ENCODE results near the gene ITGA7. TPM values are rescaled to one million over a fixed set of nuclear protein-coding genes. Genes with fewer than 3 reads are reported as not detected.
"Not testable (repeated sequence)": the region's sequence is repeated elsewhere in the genome, so short reads cannot be mapped to it uniquely, and the experiment has no call there.

ITGA7 gene
- total RNA-seq, 1 donor from 2014 or later: 0.79 TPM

- FAIRE-seq: no peak
- Histone ChIP-seq H3K36me3 (ENCODE audit: control insufficient read depth, insufficient read depth, low read length) (no peaks in the 10 kb centered on the region), H3K27me3 (ENCODE audit: control insufficient read depth, insufficient read depth, low read length) (peaks cover 1% of the 10 kb centered on the region), H3K4me3 (ENCODE audit: low read depth, low read length) (no peak overlapping the region)
- no peak for TF ChIP-seq CTCF (IDR thresholded peaks at IDR 0.05; ENCODE audit: insufficient read depth, low read length, severe bottlenecking)
- DNase-seq (ENCODE audit: low read depth): no peak
Measured at GRCh38 chr12:55658212-55658611, 49.5 kb downstream of the ITGA7 start.

- Histone ChIP-seq H3K27me3 (ENCODE audit: control insufficient read depth, insufficient read depth, low read length) (peaks cover 1% of the 10 kb centered on the region), H3K4me3 (ENCODE audit: low read depth, low read length) (no peak overlapping the region), H3K36me3 (ENCODE audit: control insufficient read depth, insufficient read depth, low read length) (no peaks in the 10 kb centered on the region)
- no peak for DNase-seq (ENCODE audit: low read depth)
- TF ChIP-seq CTCF (IDR thresholded peaks at IDR 0.05; ENCODE audit: insufficient read depth, low read length, severe bottlenecking): no peak
- FAIRE-seq: no peak
Measured at GRCh38 chr12:55657212-55657611, 50.5 kb downstream of the ITGA7 start.

GRCh38 chr12:55654511-55655214, 53.0 kb downstream of the ITGA7 start:
- H3K27me3 ChIP-seq (ENCODE audit: control insufficient read depth, insufficient read depth, low read length): peaks cover 1% of the 10 kb centered on the region
- H3K36me3 ChIP-seq (ENCODE audit: control insufficient read depth, insufficient read depth, low read length): no peaks in the 10 kb centered on the region
- H3K4me3 ChIP-seq (ENCODE audit: low read depth, low read length): no peak overlapping the region
- DNase-seq (ENCODE audit: low read depth): no peak
- no peak for FAIRE-seq
- TF ChIP-seq CTCF (IDR thresholded peaks at IDR 0.05; ENCODE audit: insufficient read depth, low read length, severe bottlenecking): no peak

GRCh38 chr12:55653031-55653430, 54.7 kb downstream of the ITGA7 start:
- Histone ChIP-seq H3K4me3 (ENCODE audit: low read depth, low read length) (no peak overlapping the region), H3K36me3 (ENCODE audit: control insufficient read depth, insufficient read depth, low read length) (no peaks in the 10 kb centered on the region), H3K27me3 (ENCODE audit: control insufficient read depth, insufficient read depth, low read length) (peaks cover 1% of the 10 kb centered on the region)
- TF ChIP-seq CTCF (IDR thresholded peaks at IDR 0.05; ENCODE audit: insufficient read depth, low read length, severe bottlenecking): no peak
- DNase-seq (ENCODE audit: low read depth) (no peak), FAIRE-seq (no peak)

- no peaks in the 10 kb centered on the region for H3K27me3 ChIP-seq (ENCODE audit: control insufficient read depth, insufficient read depth, low read length)
- DNase-seq (ENCODE audit: low read depth) (no peak), FAIRE-seq (no peak)
- H3K36me3 ChIP-seq (ENCODE audit: control insufficient read depth, insufficient read depth, low read length): no peaks in the 10 kb centered on the region
- H3K4me3 ChIP-seq (ENCODE audit: low read depth, low read length): no peak overlapping the region
- no peak for TF ChIP-seq CTCF (IDR thresholded peaks at IDR 0.05; ENCODE audit: insufficient read depth, low read length, severe bottlenecking)
Measured at GRCh38 chr12:55652352-55652751, 55.4 kb downstream of the ITGA7 start.

- Histone ChIP-seq H3K36me3 (ENCODE audit: control insufficient read depth, insufficient read depth, low read length) (no peaks in the 10 kb centered on the region), H3K27me3 (ENCODE audit: control insufficient read depth, insufficient read depth, low read length) (no peaks in the 10 kb centered on the region), H3K4me3 (ENCODE audit: low read depth, low read length) (no peak overlapping the region)
- TF ChIP-seq CTCF (IDR thresholded peaks at IDR 0.05; ENCODE audit: insufficient read depth, low read length, severe bottlenecking): no peak
- DNase-seq (ENCODE audit: low read depth) (no peak), FAIRE-seq (no peak)
Measured at GRCh38 chr12:55651299-55651683, 56.4 kb downstream of the ITGA7 start.

- H3K36me3 ChIP-seq (ENCODE audit: control insufficient read depth, insufficient read depth, low read length); FAIRE-seq; H3K27me3 ChIP-seq (ENCODE audit: control insufficient read depth, insufficient read depth, low read length); H3K4me3 ChIP-seq (ENCODE audit: low read depth, low read length); DNase-seq (ENCODE audit: low read depth): not testable (repeated sequence)
Measured at GRCh38 chr12:55650620-55651298, 56.9 kb downstream of the ITGA7 start.
